Measurements from ENCODE around the gene PAPSS1.
A peak's percentile ranks its signal among the peaks of the same experiment; 100 is the strongest.

- TF ChIP-seq EZH2 (IDR thresholded peaks at IDR 0.05; ENCODE audit: borderline replicate concordance, low read depth, low read length, severe bottlenecking), result no peak
- peak; percentile 88 for TF ChIP-seq CTCF (IDR thresholded peaks at IDR 0.05; ENCODE audit: borderline replicate concordance, extremely low read depth, low read length, poor library complexity, severe bottlenecking)
Observed at GRCh38 chr4:107736924-107737448, 17.0 kb upstream of the PAPSS1 start.

Measured in DND-41 (cell line).